ENCODE measurements around the gene PDCD7. TPM values are rescaled to one million over a fixed set of nuclear protein-coding genes. Genes with fewer than 3 reads are reported as not detected.
"Not testable (repeated sequence)": the region's sequence is repeated elsewhere in the genome, so short reads cannot be mapped to it uniquely, and the experiment has no call there.

PDCD7 gene
- total RNA-seq, 1 donor from 2014 or later: 12.3 TPM

DNA sequence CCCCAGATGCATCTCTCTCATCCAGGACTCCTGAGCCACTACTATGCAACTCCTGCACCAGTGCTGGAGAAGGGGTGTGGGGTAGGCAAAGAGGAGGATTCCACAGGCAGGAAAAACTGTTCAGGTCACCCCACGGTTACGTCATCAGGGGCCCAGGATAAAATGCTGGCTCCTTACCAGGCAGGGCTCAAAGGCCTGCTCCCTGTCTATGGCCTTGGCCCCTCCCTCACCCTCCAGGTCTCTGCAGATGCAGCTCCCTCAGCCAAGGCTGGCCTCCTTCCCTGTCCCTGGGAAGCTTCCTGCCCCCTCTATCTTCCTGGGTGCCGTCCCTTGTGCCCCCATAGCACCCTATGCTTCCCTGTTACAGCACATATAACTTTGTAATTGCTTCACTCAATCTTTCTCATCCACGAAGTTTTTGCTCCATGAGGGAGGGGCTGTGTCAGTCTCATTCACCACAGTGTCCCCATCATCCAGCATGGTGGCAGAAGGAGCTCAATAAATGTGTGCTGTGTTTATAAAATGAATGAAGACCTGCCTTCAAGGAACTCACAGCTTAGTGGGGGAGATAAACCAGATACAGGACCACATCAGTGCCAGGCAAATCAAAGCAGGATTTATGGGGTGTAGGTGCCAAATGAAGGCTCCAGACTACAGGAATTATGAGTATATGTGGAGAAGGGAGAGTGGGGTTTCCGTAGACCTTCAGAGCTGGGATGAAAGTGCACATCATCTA is 38.4 kb downstream of the PDCD7 start:
- Mint-ChIP-seq H3K4me3 (ENCODE audit: unreplicated experiment) (peak overlapping the region; percentile 20), H3K27me3 (ENCODE audit: low read depth, unreplicated experiment) (peaks cover 9% of the 10 kb centered on the region), H3K9me3 (ENCODE audit: unreplicated experiment) (peaks cover 4% of the 10 kb centered on the region), H3K4me1 (ENCODE audit: low read depth, unreplicated experiment) (peaks cover 10% of the 10 kb centered on the region), H3K36me3 (ENCODE audit: low read depth, unreplicated experiment) (peaks cover 34% of the 10 kb centered on the region), H3K27ac (ENCODE audit: unreplicated experiment) (no peak overlapping the region)
- H4K20me1 ChIP-seq (ENCODE audit: insufficient read depth, low read length): peaks cover 10% of the 10 kb centered on the region
- no peak overlapping the region for H3K4me3 ChIP-seq (ENCODE audit: insufficient read depth, low read depth, low read length)
- H3K79me2 ChIP-seq (ENCODE audit: insufficient read depth, low read length): no peaks in the 10 kb centered on the region
- H3K9me3 ChIP-seq (ENCODE audit: insufficient read depth, low read depth, low read length): no peaks in the 10 kb centered on the region
- H3K9ac ChIP-seq (ENCODE audit: low read length): no peak overlapping the region
- TF ChIP-seq, protein P1, sequence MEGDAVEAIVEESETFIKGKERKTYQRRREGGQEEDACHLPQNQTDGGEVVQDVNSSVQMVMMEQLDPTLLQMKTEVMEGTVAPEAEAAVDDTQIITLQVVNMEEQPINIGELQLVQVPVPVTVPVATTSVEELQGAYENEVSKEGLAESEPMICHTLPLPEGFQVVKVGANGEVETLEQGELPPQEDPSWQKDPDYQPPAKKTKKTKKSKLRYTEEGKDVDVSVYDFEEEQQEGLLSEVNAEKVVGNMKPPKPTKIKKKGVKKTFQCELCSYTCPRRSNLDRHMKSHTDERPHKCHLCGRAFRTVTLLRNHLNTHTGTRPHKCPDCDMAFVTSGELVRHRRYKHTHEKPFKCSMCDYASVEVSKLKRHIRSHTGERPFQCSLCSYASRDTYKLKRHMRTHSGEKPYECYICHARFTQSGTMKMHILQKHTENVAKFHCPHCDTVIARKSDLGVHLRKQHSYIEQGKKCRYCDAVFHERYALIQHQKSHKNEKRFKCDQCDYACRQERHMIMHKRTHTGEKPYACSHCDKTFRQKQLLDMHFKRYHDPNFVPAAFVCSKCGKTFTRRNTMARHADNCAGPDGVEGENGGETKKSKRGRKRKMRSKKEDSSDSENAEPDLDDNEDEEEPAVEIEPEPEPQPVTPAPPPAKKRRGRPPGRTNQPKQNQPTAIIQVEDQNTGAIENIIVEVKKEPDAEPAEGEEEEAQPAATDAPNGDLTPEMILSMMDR (IDR thresholded peaks at IDR 0.05; ENCODE audit: insufficient read depth, low read depth, low read length): no peak
- no peak for TF ChIP-seq EZH2 (IDR thresholded peaks at IDR 0.05; ENCODE audit: insufficient read depth, low read length)
- no peak overlapping the region for H2AFZ ChIP-seq (ENCODE audit: low read depth, low read length)
- no peak overlapping the region for H3K4me2 ChIP-seq (ENCODE audit: low read length)
- no peak for FAIRE-seq
- H3K4me1 ChIP-seq (ENCODE audit: insufficient read depth, low read length): peaks cover 9% of the 10 kb centered on the region
- H3K27ac ChIP-seq (ENCODE audit: low read depth, low read length): no peak overlapping the region
- peaks cover 8% of the 10 kb centered on the region for H3K36me3 ChIP-seq (ENCODE audit: insufficient read depth, low read length)
- DNase-seq (ENCODE audit: low read depth): no peak
- no peaks in the 10 kb centered on the region for H3K27me3 ChIP-seq (ENCODE audit: insufficient read depth, low read length)

DNA sequence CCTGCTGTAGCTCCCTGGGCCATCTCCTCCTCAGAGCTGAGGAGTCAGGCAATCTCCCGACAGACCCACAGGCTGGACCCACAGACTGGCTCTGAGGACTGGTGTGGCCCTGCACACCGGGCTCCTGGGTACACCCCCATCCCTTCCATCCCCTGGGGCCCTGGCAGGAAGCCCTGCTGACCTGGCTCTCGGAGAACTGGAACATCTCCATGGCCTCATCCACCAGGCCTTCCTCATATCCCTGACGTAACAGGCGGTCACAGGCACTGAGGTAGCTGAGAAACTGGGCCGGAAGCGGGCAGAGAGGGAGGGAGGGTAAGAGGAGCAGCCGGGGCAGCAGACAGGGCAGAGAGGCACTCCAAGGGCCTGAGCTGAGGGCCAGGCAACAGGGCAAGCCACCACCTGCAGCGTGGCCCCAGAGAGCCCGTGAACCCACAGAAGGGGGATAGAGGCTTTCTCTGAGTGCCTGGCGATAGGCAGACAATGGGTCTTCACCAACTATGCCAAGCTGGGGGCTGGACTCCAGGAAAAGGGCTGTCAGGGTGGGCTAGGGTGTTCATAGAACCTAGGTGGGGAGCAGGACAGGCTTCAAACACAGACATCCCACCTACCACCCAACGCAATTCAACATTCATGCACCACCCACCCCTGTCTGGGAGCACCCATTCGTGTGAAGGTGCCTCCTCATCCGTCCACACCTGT is 39.2 kb downstream of the PDCD7 start:
- H3K4me2 ChIP-seq (ENCODE audit: low read length): no peak overlapping the region
- TF ChIP-seq, protein P1 (IDR thresholded peaks at IDR 0.05; ENCODE audit: insufficient read depth, low read depth, low read length): no peak
- TF ChIP-seq EZH2 (IDR thresholded peaks at IDR 0.05; ENCODE audit: insufficient read depth, low read length): no peak
- peaks cover 29% of the 10 kb centered on the region for H3K36me3 Mint-ChIP-seq (ENCODE audit: low read depth, unreplicated experiment)
- H3K4me1 ChIP-seq (ENCODE audit: insufficient read depth, low read length): peaks cover 9% of the 10 kb centered on the region
- no peak overlapping the region for H3K4me3 Mint-ChIP-seq (ENCODE audit: unreplicated experiment)
- no peaks in the 10 kb centered on the region for H3K9me3 ChIP-seq (ENCODE audit: insufficient read depth, low read depth, low read length)
- no peaks in the 10 kb centered on the region for H3K79me2 ChIP-seq (ENCODE audit: insufficient read depth, low read length)
- no peak for DNase-seq (ENCODE audit: low read depth)
- peaks cover 10% of the 10 kb centered on the region for H3K4me1 Mint-ChIP-seq (ENCODE audit: low read depth, unreplicated experiment)
- no peak overlapping the region for H3K27ac ChIP-seq (ENCODE audit: low read depth, low read length)
- H2AFZ ChIP-seq (ENCODE audit: low read depth, low read length): no peak overlapping the region
- H3K27me3 Mint-ChIP-seq (ENCODE audit: low read depth, unreplicated experiment): peaks cover 12% of the 10 kb centered on the region
- H3K9ac ChIP-seq (ENCODE audit: low read length): no peak overlapping the region
- H3K27ac Mint-ChIP-seq (ENCODE audit: unreplicated experiment): no peak overlapping the region
- no peak for FAIRE-seq
- peaks cover 4% of the 10 kb centered on the region for H3K9me3 Mint-ChIP-seq (ENCODE audit: unreplicated experiment)
- H3K4me3 ChIP-seq (ENCODE audit: insufficient read depth, low read depth, low read length): no peak overlapping the region
- H3K27me3 ChIP-seq (ENCODE audit: insufficient read depth, low read length): no peaks in the 10 kb centered on the region
- H4K20me1 ChIP-seq (ENCODE audit: insufficient read depth, low read length): peaks cover 10% of the 10 kb centered on the region
- H3K36me3 ChIP-seq (ENCODE audit: insufficient read depth, low read length): peaks cover 8% of the 10 kb centered on the region

DNA sequence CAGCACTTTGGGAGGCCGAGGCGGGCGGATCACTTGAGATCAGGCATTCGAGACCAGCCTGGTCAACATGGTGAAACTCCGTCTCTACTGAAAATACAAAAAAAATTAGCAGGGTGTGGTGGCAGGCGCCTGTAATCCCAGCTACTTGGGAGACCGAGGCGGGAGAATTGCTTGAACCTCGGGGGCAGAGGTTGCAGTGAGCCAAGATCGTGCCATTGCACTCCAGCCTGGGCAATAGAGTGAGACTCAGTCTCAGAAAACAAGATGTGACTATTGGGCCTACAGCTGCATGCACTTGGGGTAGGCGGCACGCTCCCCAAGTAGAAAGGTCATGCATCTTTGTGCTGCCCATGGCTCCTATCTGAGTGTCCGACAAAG is 39.8 kb downstream of the PDCD7 start:
- H3K27ac ChIP-seq (ENCODE audit: low read depth, low read length); H3K4me1 Mint-ChIP-seq (ENCODE audit: low read depth, unreplicated experiment); DNase-seq (ENCODE audit: low read depth); H3K79me2 ChIP-seq (ENCODE audit: insufficient read depth, low read length); H3K4me1 ChIP-seq (ENCODE audit: insufficient read depth, low read length); FAIRE-seq; H3K36me3 ChIP-seq (ENCODE audit: insufficient read depth, low read length); H3K9me3 Mint-ChIP-seq (ENCODE audit: unreplicated experiment); H3K4me3 ChIP-seq (ENCODE audit: insufficient read depth, low read depth, low read length); H3K4me3 Mint-ChIP-seq (ENCODE audit: unreplicated experiment); H3K9me3 ChIP-seq (ENCODE audit: insufficient read depth, low read depth, low read length); H3K27ac Mint-ChIP-seq (ENCODE audit: unreplicated experiment); H3K4me2 ChIP-seq (ENCODE audit: low read length); H3K9ac ChIP-seq (ENCODE audit: low read length); H3K27me3 ChIP-seq (ENCODE audit: insufficient read depth, low read length); H4K20me1 ChIP-seq (ENCODE audit: insufficient read depth, low read length); H2AFZ ChIP-seq (ENCODE audit: low read depth, low read length): not testable (repeated sequence)
- H3K27me3 Mint-ChIP-seq (ENCODE audit: low read depth, unreplicated experiment): peaks cover 19% of the 10 kb centered on the region
- H3K36me3 Mint-ChIP-seq (ENCODE audit: low read depth, unreplicated experiment): peaks cover 25% of the 10 kb centered on the region

All from astrocyte (in vitro differentiated cells and primary cell).